ENCODE results near the gene NBEAL2.

Gene NBEAL2

GRCh38 chr3:46996689-46997452, 17.4 kb downstream of the NBEAL2 start:
- no peak overlapping the region for H3K4me3 ChIP-seq
- H3K9me3 ChIP-seq (ENCODE audit: low read depth, low read length), result no peaks in the 10 kb centered on the region
- DNase-seq (ENCODE audit: low read depth, low spot score), result no peak
- no peak overlapping the region for H3K27ac ChIP-seq
- TF ChIP-seq POLR2AphosphoS5 (IDR thresholded peaks at IDR 0.05; ENCODE audit: borderline replicate concordance, low read depth, low read length), result no peak
- TF ChIP-seq EZH2 (IDR thresholded peaks at IDR 0.05), result no peak
- no peak for TF ChIP-seq FOXP2 (optimal IDR thresholded peaks at IDR 0.05; ENCODE audit: control extremely low read depth, extremely low read length, insufficient read depth)
- H3K9ac ChIP-seq (ENCODE audit: insufficient read length), result no peak overlapping the region
- no peaks in the 10 kb centered on the region for H3K36me3 ChIP-seq (ENCODE audit: insufficient read depth, low read length)

DNA sequence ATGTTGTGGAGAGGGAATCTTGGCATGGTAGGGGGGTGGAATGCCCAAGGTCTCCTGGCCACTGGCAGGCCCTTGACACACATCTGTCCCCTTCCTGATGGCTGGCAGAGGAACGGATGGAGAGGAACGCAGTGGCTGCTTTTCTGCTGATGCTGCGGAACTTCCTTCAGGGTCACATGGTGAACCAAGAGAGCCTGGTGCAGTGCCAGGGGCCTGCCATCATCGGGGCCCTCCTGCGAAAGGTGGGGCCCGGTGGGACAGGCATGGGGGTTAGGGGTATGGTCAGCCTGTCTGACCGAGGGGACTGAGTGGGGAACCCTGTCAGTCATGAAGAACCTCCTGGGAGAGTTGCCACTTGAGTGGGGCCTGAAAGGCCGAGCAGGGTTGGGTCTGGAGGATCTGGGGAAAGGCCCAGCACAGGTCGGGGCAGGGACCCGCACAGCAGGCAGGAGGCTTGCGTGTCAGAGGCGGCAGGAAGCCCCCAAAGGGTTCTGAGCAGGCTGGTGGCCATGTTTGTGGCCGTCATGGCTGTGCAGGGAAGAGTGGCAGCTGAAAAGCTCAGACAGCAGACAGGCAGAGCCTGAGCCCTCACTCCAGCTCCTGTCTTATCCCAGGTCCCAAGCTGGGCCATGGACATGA, 18.1 kb downstream of the NBEAL2 start:
- no peaks in the 10 kb centered on the region for H3K36me3 ChIP-seq (ENCODE audit: insufficient read depth, low read length)
- no peak overlapping the region for H3K27ac ChIP-seq

GRCh38 chr3:46998121-46998851, 18.8 kb downstream of the NBEAL2 start:
- TF ChIP-seq POLR2AphosphoS5 (IDR thresholded peaks at IDR 0.05; ENCODE audit: borderline replicate concordance, low read depth, low read length), result no peak
- no peaks in the 10 kb centered on the region for H3K9me3 ChIP-seq (ENCODE audit: low read depth, low read length)
- no peaks in the 10 kb centered on the region for H3K36me3 ChIP-seq (ENCODE audit: insufficient read depth, low read length)
- no peak overlapping the region for H3K27ac ChIP-seq
- no peak for DNase-seq (ENCODE audit: low read depth, low spot score)
- H3K9ac ChIP-seq (ENCODE audit: insufficient read length), result no peak overlapping the region
- no peak overlapping the region for H3K4me3 ChIP-seq

More for the DNA sequence above, 18.1 kb downstream of the NBEAL2 start:
- H3K4me3 ChIP-seq, result no peak overlapping the region
- no peaks in the 10 kb centered on the region for H3K9me3 ChIP-seq (ENCODE audit: low read depth, low read length)
- no peak for DNase-seq (ENCODE audit: low read depth, low spot score)
- no peak for TF ChIP-seq EZH2 (IDR thresholded peaks at IDR 0.05)
- TF ChIP-seq POLR2AphosphoS5 (IDR thresholded peaks at IDR 0.05; ENCODE audit: borderline replicate concordance, low read depth, low read length), result no peak
- TF ChIP-seq FOXP2 (optimal IDR thresholded peaks at IDR 0.05; ENCODE audit: control extremely low read depth, extremely low read length, insufficient read depth), result no peak
- H3K9ac ChIP-seq (ENCODE audit: insufficient read length), result no peak overlapping the region

DNA sequence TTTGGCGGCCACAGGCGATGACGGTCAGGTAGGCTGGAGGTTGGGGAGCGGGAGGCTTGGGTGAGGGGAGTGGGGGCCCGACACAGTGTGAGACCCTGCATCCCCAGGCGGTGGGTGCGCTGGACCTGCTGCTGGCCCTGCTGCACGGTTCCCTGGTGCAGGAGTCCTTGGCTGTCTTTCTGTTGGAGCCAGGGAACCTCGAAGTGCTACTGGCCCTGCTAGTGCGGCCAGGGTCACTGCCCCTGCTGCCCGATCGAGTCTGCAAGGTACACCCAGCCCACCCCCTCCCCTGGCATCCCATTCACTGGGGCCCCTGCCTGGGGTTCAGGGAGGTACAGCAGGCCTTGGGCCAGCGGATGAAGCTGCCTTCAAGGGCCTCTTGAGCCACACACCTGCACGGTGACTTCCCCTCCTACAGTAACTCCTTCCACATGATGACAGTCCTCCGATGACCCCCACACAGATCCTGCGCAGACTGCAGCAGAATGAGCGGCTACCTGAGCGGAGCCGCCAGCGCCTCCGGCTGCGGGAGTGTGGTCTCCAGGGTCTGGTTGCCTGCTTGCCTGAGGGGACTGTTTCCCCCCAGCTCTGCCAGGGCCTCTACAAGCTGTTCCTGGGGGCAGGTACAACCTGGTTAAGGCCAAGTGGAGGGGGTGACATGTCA, 19.5 kb downstream of the NBEAL2 start:
- Histone ChIP-seq H3K9me3 (ENCODE audit: low read depth, low read length) (no peaks in the 10 kb centered on the region), H3K36me3 (ENCODE audit: insufficient read depth, low read length) (no peaks in the 10 kb centered on the region), H3K9ac (ENCODE audit: insufficient read length) (no peak overlapping the region), H3K27ac (no peak overlapping the region), H3K4me3 (no peak overlapping the region)
- DNase-seq (ENCODE audit: low read depth, low spot score), result no peak
- no peak for TF ChIP-seq POLR2AphosphoS5 (IDR thresholded peaks at IDR 0.05; ENCODE audit: borderline replicate concordance, low read depth, low read length)
- TF ChIP-seq FOXP2 (optimal IDR thresholded peaks at IDR 0.05; ENCODE audit: control extremely low read depth, extremely low read length, insufficient read depth), result no peak
- TF ChIP-seq EZH2 (IDR thresholded peaks at IDR 0.05), result no peak

- Histone ChIP-seq H3K4me3 (no peak overlapping the region), H3K36me3 (ENCODE audit: insufficient read depth, low read length) (no peaks in the 10 kb centered on the region), H3K27ac (no peak overlapping the region), H3K9ac (ENCODE audit: insufficient read length) (no peak overlapping the region), H3K9me3 (ENCODE audit: low read depth, low read length) (no peaks in the 10 kb centered on the region)
- DNase-seq (ENCODE audit: low read depth, low spot score), result no peak
- TF ChIP-seq POLR2AphosphoS5 (IDR thresholded peaks at IDR 0.05; ENCODE audit: borderline replicate concordance, low read depth, low read length) (no peak), FOXP2 (optimal IDR thresholded peaks at IDR 0.05; ENCODE audit: control extremely low read depth, extremely low read length, insufficient read depth) (no peak), EZH2 (IDR thresholded peaks at IDR 0.05) (no peak)
Observed at GRCh38 chr3:46999516-47000197, 20.2 kb downstream of the NBEAL2 start.

DNA sequence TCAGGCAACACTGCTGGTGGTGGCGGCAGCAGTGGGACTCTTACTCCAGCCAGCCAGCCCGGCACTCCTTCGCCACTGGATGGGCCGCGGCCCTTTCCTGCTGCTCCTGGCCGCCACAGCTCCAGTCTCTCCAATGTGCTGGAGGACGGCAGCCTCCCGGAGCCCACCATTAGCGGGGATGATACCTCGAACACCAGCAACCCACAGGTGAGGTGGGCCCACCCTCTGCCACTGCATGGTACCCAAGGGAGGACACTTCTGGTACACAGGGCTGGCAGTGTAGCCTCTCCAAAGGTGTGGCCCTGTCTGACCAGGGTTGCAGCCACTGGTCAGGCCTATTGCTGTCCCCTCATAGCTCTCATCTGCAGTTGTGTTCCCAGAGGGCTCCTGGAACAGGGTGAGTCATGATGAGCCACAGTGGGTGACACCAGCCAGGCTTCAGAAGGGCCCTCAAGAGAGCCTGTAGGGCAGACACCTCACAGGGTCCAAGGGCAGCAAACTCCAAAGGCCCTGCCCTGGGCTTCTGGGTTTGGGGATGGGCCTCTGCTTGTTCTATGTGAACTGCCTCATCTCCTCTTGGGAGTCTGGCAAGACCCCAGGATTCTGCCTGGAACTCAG, 20.8 kb downstream of the NBEAL2 start:
- Histone ChIP-seq H3K36me3 (ENCODE audit: insufficient read depth, low read length) (no peaks in the 10 kb centered on the region), H3K9me3 (ENCODE audit: low read depth, low read length) (no peaks in the 10 kb centered on the region), H3K27ac (no peak overlapping the region), H3K9ac (ENCODE audit: insufficient read length) (no peak overlapping the region), H3K4me3 (no peak overlapping the region)
- DNase-seq (ENCODE audit: low read depth, low spot score), result no peak
- no peak for TF ChIP-seq EZH2 (IDR thresholded peaks at IDR 0.05)
- TF ChIP-seq FOXP2 (optimal IDR thresholded peaks at IDR 0.05; ENCODE audit: control extremely low read depth, extremely low read length, insufficient read depth), result no peak
- TF ChIP-seq POLR2AphosphoS5 (IDR thresholded peaks at IDR 0.05; ENCODE audit: borderline replicate concordance, low read depth, low read length), result no peak

DNA sequence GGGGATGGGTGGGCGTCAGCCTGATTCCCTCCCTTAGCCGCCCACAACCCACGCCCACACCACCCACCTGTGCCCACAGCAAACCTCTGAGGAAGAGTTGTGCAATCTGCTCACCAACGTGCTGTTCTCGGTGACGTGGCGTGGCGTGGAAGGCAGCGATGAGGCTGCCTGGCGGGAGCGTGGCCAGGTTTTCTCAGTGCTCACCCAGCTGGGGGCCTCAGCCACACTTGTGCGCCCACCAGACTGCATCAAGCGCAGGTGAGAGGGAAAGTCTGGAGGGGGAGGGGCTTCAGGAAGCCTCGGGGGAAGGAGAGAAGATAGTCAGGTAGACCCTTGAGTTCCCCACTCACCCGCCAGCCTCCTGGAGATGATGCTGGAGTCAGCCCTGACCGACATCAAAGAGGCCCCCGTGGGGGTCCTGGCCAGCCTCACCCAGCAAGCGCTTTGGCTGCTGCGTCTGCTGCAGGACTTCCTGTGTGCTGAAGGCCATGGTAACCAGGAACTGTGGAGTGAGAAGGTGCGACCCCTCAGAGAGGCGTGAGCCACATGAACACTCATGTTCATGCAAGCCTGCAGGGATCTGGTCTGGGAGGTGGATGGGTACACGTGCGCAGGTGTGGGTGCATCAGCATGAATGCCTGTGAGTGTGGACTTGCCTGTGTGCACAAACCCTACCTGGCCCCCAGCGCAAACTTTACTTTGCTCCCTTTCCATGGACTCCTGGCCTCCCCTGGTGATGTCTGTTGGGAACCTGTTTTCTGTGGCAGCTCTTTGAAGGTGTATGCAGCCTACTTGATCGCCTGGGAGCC, 21.7 kb downstream of the NBEAL2 start:
- Histone ChIP-seq H3K9ac (ENCODE audit: insufficient read length) (no peak overlapping the region), H3K9me3 (ENCODE audit: low read depth, low read length) (no peaks in the 10 kb centered on the region), H3K4me3 (no peak overlapping the region), H3K36me3 (ENCODE audit: insufficient read depth, low read length) (no peaks in the 10 kb centered on the region), H3K27ac (no peak overlapping the region)
- TF ChIP-seq EZH2 (IDR thresholded peaks at IDR 0.05), result no peak
- no peak for TF ChIP-seq POLR2AphosphoS5 (IDR thresholded peaks at IDR 0.05; ENCODE audit: borderline replicate concordance, low read depth, low read length)
- TF ChIP-seq FOXP2 (optimal IDR thresholded peaks at IDR 0.05; ENCODE audit: control extremely low read depth, extremely low read length, insufficient read depth), result no peak
- DNase-seq (ENCODE audit: low read depth, low spot score), result no peak
